ENCODE results near the gene PLOD3.

PLOD3 gene

DNA sequence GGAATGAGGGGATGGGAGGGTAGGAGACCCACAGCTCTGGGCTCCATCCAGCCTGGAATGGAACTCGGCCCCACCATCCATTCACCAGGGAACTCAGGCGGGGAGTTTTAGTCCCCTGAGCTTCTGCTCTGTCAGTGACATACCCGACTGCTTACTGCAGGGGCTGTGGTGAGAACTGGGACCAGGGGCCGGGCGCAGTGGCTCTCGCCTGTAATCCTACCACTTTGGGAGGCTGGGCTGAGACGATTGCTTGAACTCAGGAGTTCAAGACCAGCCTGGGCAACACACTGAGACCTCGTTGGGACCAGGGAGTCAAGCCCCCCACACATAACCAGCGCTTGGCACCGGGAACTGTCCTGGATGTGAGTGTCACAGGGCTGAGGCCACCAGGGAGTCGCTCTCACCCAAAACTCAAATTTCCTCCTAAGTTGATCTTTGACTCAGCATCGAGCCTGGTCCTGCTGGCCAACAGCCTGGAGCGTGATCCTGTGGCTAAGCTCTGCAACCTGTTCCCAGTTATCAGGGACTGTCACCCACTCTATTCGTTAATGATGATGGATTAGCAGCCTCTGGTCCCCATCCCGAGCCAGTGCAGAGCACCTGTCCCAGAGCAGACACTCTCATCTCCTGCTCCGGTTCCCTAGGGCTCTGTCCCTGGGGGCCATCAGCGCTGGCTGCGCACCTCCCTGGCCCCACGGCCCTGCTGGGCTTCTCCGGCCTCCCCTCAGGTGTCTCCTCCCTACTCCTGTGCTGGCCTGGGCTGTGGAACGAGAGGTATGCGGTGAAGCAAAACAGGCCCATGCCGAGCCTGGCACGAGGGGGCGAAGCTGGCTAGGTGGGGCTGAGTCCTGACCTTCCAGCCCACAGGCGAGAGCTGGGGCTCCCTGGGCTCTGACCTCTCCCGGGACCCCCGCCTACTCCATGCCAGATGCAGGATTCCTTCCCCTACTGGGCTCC is 21.1 kb upstream of the PLOD3 start:
- no peak for DNase-seq

DNA sequence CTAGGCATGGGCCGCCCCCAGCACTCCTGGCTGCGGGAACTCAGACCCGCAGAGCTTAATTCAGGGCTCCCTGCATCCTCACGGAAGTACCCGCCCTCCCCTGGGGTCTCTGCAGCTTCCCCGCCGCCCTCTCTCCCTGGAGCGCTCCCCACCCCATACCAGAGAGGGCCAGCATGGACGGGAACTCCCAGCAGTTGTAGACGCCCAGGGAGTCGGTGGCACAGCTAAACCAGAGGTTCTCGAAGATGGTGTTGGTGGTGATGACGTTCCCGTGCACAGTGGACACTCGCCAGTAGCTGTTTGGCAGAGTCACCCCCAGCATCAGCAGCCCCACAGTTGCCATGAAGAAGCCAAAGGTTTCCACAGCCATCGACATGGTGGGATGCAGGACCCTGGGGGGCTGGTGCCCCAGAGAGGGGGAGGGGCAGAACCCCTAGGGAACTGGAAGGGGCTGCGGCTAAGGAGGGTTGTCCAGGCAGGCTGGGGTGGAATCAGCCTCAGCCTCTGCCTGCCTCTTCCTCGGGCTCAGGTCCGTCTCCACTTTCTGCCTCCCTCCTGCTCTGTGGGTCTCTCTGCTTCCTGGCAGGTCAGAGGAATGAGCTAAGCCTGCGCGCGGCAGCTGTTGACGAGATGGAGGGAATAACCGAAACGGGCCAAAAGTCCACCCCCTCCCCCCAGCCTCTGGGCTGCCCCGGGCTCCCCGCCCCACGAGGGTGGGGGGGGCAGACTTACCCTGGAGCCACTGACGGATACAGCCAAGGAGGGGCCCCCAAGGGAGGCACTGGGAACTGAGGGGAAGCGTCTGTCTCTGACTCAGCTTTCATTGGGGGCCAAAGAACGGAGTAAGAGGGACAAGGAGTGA is 20.1 kb upstream of the PLOD3 start, which contains the start of gene CLDN15:
Gene CLDN15 (minus strand): TSS at position 597 of the 862 bp plus-strand sequence. CDS start 221 bp downstream, at position 376.
- DNase-seq: no peak

DNA sequence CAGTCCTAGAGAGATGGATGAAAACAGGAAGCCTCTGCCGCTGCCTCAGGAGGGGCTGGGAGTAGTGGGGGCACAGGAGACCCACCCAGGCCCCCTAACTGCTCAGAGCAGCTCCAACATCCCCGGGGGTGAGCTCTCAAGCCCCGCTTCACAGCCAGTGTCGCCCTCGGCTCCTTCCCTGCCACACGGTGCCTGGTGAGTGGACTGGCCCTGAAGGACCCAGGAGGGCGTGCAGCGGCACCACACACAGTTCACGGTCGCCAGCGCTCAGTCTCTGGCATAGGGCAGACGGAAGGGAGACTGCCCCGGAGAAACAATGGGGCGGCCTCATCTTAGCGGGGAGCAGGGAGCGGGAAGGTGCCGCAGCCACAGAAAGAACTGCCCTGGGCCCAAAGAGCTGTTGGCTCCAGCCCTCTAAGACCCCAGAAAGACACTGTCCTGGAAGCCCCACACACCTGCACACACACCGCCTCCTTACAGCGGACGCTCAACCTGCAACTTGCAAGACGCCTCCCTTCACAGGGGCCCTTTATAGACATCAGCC is 19.0 kb upstream of the PLOD3 start:
- DNase-seq: no peak

DNA sequence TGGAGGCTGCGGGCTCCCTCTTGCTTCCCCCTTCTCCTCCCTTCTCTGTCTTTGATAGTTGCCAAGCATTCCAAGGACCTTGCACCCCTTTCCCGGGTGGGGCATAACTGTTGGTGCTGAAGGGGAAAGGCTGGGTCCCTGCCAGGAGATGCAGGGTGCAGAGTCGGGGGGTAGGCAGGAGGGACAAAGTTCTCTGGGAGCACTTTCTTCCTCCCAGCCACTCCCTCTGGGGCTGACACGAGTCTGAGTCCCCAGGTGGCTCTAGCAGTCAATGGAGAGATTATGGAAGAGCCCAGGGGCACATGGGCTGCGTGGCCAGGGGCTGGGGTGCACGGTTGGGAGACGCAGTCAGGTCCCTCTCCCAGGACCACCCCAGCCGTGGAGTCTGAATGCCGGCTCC is 18.1 kb upstream of the PLOD3 start:
- DNase-seq: no peak

DNA sequence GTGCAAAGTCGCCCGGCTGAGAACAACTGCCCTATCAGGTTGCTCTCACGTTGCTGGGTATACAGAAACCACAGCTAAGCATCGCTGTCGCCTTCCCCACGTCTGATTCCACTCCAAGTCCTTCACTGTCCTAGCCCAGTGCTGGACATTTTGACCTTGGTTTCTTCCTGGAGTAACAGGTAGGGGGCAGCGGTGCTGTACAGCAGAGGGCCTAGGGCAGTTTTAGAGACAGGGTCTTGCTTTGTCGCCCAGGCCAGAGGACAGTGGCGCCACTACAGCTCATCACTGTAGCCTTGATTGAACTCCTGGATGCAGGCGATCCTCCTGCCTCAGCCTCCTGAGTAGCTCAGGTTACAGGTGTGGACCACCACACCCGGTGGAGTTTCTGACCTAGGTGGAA is 17.7 kb upstream of the PLOD3 start:
- DNase-seq: no peak

DNA sequence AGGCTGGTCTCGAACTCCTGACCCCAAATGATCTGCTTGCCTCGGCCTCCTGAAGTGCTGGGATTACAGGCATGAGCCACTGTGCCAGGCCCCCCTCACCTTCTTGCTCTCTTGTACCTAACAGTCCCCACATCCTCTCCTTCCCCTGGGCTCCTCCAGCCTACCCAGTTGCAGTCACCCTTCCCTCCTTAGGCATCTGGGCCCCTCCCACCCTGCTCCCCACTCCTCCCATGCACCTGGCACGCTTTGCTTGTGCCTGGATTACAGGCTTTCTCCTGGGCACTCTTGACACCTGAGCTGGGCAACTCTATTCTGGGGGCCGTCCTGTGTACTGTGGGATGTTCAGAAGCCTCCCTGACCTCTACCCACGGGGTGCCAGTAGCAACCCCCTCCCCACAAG is 17.3 kb upstream of the PLOD3 start:
- no peak for DNase-seq

DNA sequence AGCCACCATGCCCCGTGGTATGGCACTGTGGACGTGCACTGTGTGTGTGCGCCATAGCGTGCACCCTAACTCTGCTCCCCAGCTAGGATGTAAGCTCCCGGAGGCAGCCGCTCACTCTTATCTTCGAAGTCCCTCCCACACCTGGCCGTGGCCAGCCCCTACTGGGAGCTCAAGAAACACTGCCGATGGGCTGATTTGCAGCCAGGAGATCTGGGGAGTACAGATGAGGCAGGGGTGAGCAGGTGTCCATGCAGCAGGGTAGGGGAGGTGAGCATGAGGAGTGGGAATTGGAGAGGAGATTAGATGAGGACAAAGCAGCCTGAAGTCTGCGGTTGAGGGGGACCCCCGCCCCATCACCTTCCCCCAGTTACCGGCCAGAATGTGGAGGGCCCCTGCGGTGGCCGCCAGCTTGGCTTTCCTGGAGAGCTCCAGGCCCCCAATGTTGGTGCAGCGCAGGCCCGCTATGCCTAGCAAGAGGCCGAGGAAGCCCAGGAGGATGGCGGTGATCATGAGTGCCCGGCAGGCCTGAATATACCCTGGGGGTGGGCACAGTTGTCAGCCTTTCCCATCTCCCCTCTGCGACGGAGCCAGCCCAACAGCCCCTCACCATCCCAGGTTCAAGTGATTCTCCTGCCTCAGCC is 16.6 kb upstream of the PLOD3 start:
- no peak for DNase-seq

DNA sequence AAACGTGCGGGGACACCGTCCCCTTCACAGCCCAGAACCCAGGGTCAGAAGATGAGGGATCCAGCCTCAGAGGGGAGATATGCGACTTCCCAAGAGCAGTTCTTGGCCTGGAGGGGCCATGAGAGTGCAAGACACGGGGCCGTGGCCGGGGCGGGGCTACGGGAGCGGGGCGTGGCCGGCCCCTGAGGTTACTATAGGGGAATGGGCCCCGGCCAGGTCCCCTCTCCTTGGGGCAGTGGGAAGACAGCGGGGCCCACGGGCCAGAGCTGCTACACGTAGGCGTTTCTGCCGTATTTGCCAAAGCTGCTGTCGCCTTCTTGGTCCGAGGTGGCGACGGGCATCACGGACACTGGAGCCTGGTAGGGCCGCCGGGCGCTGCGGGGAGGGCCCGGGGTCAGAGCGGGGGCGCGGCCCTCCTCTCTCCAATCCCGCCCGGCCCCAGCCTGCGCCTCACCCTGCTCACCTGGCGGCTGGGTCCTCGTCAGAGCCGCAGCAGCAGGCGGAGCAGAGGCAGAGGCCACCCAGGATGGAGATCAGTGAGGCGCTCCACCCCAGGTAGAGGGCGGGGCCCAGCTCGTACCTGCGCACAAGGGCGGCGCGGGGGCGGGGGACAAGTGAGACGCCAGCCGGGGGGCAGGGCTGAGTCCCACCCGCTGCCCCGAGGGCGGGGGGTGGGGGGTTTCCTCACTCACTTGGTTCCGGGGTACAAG is 14.9 kb upstream of the PLOD3 start:
- DNase-seq: no peak

DNA sequence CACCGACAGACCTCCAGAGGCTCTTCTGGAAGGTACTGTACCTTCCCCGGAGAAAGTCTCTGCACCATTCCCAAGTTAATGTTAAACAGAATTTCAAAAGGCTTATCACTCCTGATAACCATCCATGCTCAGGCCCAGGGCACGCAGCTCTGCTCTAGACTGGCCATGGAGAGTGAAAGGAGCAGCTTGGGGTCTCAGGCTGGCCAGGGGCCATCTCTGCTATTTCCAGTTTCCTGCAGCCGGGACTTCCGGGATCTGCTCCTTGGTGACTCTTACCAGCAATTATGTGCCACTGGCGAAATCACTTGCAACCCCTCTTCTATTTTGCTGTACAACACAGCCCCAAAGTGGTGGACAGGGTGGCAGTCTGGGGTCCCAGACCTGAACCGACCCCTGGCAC is 14.3 kb upstream of the PLOD3 start:
- no peak for DNase-seq

DNA sequence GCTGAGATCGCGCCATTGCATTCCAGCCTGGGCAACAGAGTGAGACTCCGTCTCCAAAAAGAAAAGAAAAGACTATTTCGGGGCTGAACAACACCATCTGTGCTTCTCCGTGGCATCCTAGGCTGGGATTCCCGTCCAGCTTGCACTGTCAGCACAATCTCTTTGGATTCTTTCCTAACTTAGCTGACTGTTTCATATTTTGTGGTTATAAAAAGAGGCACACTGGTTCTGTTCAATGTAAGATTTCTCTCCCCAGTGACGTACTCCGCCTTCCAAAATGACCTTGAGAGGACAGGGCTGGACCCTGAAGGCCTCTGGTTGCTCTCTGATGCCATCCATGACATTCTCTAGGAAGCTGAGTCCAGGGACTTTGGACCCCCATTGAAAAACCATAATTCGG is 9.3 kb upstream of the PLOD3 start:
- DNase-seq: no peak

DNA sequence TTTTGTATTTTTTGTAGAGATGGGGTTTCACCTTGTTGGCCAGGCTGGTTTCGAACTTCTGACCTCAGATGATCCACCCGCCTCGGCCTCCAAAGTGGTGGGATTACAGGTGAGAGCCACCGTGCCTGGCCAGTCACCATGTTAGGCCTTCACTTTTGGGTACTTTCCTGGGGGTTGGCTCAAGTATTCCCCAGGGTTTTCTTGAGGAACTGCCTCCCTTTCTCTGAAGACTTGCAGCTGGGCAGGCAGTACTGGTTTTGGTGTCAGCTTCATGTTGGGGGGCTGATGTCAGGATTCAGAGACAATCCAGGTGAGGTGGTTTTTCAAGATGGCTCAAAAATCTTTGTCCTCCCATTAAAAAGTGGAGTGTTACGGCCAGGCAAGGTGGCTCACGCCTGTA is 8.3 kb upstream of the PLOD3 start:
- no peak for DNase-seq

DNA sequence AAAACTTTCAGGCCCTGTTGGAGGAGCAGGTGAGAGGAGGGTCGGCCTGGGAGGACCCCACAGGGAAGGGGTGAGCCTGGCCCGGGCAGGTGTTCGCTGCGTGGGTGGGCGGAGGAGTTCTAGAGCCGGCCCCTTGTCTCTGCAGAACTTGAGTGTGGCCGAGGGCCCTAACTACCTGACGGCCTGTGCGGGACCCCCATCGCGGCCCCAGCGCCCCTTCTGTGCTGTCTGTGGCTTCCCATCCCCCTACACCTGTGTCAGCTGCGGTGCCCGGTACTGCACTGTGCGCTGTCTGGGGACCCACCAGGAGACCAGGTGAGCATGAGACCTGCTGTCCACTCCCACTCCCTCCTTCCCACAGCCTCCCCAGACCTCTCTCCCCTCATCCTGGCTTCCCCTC is 6.1 kb upstream of the PLOD3 start:
- no peak for DNase-seq

DNA sequence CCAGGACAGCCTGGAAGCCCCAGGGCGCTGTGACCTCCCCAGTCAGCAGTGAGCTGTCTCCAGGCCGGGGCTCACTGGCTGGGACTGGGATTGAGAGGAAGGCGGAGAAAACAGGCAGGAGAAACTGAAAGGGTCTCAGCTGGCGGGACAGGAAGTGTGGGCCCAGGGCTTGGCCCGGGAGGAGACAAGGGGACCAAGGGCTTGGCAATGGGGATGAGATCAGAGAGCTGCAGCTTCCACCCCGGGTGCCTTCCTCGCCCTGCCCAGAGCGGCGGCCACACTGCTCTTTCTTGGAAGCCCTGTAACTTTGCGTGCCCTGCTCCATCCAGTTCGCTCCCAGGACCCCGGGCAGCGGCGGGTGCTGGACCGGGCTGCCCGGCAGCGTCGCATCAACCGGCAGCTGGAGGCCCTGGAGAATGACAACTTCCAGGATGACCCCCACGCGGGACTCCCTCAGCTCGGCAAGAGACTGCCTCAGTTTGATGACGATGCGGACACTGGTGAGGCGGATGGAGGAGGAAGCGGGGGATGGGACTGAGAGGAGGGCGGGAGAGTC is 5.0 kb upstream of the PLOD3 start:
- no peak for DNase-seq

DNA sequence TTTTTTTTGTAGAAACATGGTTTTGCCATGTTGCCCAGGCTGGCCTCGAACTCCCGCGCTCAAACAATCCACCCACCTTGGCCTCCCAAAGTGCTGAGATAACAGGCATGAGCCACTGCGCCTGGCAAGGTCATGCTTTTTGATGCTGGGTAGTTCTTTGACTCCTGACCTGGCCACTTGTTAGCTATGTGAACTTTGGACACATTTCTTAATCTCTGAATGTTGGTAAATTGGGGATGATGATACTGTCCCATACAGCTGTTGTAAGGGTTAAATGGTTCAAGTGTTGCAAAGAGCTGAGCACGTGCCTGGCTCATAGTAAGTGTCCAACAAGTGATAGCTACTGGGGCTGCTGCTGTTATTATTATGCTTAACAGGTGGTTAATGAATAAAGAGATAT is 2.9 kb upstream of the PLOD3 start:
- no peak for DNase-seq

DNA sequence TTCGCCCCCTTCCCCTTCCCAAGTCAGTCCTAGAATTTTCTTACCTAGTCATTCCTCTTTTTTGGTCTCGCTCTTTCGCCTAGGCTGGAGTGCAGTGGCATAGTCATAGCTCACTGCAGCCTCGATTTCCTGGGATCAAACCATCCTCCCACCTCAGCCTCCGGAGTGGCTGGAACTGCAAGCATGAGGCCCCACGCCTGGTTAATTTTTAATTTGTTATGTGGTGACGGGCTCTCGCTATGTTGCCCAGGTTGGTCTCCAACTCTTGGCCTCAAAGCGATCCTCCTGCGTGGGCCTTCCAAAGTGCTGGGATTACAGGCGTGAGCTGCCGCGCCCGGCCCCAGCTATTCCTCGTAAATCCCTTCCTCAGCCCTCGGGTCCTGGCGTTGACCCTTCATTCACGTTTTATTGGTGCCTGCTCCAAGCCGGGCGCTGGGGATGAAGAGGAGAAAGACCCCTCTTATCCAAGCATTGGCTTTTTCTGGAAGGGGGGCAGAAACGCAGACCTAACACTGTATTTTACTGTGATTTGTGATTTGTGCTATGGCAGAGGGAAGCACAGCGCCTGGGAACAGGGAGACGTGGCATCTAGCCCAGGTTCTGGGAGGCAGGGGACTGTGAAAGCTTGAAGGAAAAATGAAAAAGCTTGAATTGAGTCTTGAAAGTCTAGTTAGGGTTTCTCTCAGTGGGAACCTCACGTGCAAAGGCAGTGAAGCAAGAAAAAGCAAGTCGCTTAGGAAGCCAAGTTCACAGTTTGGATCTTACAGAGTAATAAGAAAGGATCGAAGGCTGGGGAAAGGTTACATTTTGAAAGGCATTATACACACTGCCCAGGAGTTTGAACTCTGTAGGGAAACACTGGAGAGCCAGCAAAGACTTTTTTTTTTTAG is 1.1 kb upstream of the PLOD3 start:
- DNase-seq: no peak

DNA sequence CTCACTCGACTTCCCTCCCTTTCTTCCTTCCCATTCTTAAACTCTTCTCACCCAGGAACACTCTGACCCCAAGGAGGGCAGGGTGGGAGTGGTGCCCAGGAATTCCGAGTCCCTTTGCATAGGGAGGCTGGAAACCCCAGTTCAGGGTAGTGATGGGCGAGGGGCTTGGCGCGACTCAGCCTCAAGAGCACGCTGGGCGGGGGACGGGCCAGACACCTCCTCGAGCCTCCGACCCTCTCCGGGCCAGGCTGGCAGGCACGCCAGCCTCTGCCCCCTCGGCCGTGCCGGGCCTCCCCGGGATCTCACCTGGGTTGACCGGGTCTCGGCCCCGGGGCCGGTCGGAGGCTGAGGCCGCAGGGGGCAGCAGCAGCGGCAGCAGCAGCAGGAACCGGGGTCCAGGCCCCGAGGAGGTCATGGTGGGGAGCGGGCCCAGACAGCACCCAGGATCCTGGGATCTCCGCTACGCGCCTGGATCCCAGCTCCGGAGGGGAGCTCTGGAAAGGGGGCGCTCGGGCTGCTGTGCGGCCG is 457 bp downstream of the PLOD3 start:
- DNase-seq: no peak

DNA sequence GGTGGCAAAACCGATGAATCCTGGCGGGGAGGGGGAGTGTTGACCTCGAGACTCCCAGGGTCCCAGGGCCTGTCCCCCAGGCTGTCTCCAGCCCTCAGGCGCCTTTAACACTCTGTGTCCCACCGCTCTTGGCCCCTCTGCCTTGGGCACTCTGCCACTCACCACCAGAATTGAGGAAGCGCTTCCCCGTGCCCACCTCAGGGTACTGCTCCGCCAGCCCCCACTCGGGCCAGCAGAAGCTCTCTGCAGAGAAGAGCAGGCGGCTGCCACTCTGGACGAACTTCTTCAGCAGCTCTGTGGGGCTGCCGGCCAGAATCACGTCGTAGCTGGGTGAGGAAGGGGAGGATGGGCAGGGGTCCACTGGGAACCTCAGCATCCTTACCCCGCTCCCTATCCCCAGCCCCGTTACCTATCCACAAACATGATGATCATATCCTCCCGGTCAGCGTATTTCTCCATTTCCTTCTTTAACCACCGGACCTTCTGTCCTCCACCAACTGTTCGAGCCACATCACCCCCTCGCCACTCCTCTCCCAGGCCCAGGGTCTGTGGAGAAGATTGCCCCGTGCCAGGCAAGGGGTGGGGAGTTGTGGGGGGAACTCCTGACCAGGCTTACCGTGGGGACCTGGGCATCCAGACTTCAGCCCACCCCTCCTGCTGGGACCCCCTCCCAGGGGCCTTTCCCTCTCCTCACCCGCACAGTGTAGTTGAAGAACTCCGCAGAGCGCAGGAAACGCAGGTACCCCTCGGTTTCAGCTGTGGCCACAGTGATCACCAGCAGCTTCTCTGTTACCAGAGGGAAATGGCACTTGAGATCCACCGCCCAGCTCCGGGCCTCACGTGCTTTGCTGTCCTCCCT is 1.2 kb downstream of the PLOD3 start:
- DNase-seq: no peak

DNA sequence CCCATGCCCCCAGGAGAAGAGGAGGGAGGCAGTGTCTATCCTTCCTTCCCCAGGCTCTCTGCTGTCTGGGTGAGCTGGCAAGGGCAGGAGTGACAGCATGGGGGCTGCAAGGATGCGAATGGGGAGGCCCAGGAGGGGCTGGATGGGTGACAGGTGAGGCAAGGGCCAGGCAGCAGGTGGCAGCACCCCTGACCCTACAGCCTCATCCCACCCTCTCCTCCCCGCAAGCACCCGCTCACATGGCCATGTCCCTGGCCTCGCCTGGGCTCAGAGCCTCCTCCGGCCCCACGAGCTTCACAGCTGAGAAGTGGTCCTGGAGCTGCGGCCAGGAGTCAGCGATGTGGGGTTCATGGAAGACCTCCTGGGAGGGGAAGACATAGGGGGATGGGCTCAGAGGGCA is 5.4 kb downstream of the PLOD3 start:
- no peak for DNase-seq

DNA sequence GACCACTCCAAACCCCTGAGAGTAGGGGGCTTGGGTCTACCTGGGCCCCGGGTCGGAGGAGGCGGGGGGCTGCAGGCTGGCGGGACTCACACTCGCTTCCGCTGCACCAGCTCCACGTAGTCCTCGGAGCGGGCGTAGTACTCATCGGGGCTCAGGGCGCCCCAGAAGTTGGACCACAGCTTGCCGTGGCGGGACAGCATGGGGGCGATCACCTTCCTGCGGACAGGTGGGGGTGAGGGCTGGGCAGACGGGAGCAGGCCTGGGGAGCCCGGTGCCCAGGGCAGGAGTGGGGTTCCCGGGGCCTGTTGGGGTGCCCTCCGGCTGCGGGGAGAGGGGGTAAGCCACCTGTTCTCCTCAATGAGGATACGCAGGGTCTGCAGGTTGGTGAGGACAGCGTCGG is 5.9 kb downstream of the PLOD3 start:
- DNase-seq: no peak

DNA sequence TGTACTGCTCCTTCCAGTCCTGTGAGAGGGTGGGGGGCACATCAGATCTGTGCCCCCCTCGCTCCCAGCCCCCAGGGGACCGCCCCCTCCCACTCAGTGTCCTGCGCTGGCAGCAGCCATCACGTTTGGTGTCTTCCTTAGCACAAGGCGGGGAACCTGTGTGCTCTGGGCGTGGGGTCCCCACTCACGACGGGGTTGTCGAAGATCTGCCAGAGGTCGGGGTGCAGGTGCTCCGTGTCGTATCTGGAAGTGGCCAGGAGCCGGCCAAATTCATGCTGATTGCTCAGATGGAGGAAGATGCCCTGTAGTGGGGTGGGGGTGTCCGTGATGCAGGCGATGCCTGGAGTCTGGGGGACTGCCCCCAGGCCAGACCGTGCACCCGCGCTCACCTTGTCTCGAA is 7.2 kb downstream of the PLOD3 start:
- no peak for DNase-seq
